Peyer's patch (tissue), 4 donors: ENCODE data around the gene HAS3.

Experiments used
- POLR2A ChIP-seq, 2 donors: fragments of 450-650 bp; IDR thresholded peaks; one replicate each; pipeline ENCODE4 v1.5.1; 2017; ENCODE audit warnings: antibody characterized with exemption in 2 of 2, mild to moderate bottlenecking in 2 of 2, moderate library complexity in 2 of 2
- TF ChIP-seq, protein P1 (sequence below), 6 experiments: fragments of 450-650 bp in 4 of 6; fragments of 200-600 bp in 2 of 6; sonication (generic) in 1 of 6; IDR thresholded peaks; one replicate each; pipeline ENCODE4 v1.5.1; 2017 to 2019; ENCODE audit warnings: antibody characterized with exemption in 6 of 6, mild to moderate bottlenecking in 3 of 6, moderate library complexity in 1 of 6

DNA sequence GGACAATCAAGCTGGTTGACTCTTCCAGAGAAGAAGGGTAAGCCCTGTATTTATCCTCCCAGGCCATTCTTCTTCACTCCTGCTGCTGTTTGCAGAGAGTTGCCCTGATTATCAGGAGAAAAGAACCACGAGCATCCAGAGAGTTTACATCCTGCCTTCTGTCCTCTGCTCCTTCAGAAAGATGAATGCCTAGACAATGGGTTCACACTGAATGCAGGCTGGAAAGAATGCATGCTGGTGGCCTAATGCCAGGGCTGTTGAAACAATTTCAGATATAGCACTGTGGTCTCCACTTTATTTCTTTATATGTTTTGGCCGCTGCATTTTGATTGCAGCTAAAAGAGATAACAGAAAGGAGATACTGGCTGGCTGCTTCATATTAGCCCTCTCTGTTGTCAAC lies 21.2 kb upstream of the HAS3 start:
- TF ChIP-seq, protein P1, sequence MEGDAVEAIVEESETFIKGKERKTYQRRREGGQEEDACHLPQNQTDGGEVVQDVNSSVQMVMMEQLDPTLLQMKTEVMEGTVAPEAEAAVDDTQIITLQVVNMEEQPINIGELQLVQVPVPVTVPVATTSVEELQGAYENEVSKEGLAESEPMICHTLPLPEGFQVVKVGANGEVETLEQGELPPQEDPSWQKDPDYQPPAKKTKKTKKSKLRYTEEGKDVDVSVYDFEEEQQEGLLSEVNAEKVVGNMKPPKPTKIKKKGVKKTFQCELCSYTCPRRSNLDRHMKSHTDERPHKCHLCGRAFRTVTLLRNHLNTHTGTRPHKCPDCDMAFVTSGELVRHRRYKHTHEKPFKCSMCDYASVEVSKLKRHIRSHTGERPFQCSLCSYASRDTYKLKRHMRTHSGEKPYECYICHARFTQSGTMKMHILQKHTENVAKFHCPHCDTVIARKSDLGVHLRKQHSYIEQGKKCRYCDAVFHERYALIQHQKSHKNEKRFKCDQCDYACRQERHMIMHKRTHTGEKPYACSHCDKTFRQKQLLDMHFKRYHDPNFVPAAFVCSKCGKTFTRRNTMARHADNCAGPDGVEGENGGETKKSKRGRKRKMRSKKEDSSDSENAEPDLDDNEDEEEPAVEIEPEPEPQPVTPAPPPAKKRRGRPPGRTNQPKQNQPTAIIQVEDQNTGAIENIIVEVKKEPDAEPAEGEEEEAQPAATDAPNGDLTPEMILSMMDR (IDR thresholded peaks at IDR 0.05), result no peak
- no peak for TF ChIP-seq POLR2A (IDR thresholded peaks at IDR 0.05)
